NCI-H345 treated with DMSO at 0.1 percent for 48 hours (cell line): ENCODE results near the gene RUNX2.
"Not testable (repeated sequence)": the region's sequence is repeated elsewhere in the genome, so short reads cannot be mapped to it uniquely, and the experiment has no call there.

Source experiments
- DNase-seq: peaks from one replicate; lab custom pipeline; 2025; ENCODE audit not compliant: unreplicated experiment; lab: John Stamatoyannopoulos, UW

RUNX2 gene

DNA sequence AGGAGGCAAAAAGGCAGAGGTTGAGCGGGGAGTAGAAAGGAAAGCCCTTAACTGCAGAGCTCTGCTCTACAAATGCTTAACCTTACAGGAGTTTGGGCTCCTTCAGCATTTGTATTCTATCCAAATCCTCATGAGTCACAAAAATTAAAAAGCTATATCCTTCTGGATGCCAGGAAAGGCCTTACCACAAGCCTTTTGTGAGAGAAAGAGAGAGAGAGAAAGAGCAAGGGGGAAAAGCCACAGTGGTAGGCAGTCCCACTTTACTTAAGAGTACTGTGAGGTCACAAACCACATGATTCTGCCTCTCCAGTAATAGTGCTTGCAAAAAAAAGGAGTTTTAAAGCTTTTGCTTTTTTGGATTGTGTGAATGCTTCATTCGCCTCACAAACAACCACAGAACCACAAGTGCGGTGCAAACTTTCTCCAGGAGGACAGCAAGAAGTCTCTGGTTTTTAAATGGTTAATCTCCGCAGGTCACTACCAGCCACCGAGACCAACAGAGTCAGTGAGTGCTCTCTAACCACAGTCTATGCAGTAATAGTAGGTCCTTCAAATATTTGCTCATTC is at the start of gene RUNX2:
RUNX2 (plus strand) TSS at position 375 of the 567 bp plus-strand sequence. CDS start 397 bp downstream, outside the sequence.
- no peak for DNase-seq

DNA sequence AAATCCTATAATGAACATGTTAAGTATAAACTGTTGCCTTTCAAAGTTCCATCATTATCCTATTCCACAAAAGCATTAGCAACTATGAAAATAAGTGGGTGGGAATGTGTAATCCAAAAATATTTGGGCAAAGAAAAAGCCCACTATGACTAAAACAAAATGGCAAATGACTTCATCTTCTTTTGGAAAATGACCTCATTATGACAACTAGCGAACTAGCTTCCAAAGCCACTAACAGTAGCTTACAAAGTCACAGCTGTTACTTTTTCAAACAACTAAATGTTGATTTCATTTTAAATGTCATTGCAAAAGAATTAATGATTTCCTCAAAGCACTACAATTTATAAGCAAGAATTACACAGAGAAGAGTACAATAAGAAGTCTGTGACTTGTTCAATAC is 49.8 kb upstream of the RUNX2 start:
- DNase-seq, result no peak

DNA sequence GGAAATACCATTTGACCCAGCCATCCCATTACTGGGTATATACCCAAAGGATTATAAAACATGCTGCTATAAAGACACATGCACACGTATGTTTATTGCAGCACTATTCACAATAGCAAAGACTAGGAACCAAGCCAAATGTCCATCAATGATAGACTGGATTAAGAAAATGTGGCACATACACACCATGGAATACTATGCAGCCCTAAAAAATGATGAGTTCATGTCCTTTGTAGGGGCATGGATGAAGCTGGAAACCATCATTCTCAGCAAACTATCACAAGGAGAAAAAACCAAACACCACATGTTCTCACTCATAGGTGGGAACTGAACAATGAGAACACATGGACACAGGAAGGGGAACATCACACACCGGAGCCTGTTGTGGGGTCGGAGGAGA is 41.4 kb upstream of the RUNX2 start:
- not testable (repeated sequence) for DNase-seq

DNA sequence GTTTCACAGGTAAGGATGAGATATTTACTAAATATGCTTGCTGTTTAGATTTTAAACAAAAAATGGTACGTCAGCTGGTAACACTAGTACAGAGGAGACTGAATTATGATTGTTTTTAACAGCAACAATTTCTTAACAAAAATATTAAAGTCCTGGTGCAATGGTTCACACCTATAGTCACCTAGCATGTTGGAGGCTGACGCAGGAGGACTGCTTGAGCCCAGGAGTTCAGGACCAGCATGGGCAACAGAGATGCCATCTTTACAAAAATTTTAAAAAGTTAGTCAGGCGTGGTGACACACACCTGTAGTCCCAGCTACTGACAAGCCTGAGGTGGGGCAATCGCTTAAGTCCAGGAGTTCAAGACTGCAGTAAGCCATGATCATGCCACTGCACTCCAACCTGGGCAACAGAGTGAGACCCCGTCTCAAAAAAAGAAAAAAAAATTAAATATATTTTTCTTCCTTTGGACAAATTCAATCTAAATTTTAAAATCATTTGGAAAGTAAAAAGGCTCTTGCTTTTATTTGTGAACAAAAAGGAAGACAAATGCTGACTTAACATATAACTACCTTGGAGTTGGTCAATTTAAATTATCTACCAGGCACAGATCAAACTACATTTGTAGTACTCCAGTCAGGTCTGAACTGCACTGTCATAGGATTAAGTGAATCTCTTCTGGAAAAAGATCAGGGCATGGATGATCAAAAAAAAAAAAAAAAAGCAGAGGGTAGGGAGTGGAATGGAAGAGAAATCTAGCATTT is 38.2 kb upstream of the RUNX2 start:
- DNase-seq, result no peak

DNA sequence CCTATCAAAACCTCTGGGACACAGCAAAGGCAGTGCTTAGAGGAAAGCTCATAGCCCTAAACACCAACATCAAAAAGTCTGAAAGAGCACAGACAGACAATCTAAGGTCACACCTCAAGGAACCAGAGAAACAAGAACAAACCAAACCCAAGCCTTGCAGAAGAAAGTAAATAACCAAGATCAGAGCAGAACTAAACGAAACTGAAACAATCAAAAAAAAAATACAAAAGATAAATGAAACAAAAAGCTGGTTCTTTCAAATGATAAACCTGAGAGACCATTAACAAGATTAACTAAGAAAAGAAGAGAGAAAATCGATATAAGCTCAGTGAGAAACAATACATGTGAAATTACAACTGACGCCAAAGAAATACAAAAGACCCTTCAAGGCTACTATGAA is 34.8 kb upstream of the RUNX2 start:
- DNase-seq, result no peak

DNA sequence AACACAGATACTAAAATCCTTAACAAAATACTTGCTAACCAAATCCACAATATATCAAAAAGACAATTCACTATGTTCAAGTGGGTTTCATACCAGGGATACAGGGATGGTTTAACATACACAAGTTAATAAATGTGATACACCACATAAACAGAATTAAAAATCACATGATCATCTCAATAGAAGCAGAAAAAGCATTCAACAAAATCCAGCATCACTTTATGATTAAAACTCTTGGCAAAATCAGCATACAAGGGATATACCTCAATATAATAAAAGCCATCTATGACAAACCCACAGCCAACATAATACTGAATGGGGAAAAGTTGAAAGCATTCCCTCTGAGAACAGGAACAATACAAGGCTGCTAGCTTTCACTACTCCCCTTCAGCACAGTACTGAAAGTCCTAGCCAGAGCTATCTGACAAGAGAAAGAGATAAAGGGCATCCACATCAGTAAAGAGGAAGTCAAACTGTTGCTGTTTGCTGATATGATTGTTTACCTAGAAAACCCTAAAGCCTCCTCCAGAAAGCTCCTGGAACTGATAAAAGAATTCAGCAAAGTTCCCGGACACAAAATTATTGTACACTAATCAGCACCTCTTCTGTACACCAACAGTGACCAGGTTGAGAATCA is 33.9 kb upstream of the RUNX2 start:
- DNase-seq, result not testable (repeated sequence)

DNA sequence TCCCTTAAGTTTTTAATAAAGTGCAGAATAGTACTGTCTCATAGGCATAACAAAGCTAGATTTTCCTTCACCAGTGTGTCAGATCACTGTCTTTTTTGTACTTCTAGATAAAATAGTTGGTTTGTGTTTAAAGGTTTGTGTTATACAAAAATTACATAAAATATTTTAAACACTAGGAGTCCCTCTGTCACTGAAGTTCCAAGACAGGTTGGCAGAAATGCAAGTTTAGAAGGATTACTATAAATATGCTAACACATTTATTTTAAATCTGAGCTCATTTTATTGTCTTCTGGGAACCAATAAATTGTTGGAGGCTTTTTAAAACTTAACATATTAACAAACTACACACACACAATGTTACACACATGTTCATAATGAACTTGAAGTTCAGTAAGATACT is 30.8 kb upstream of the RUNX2 start:
- DNase-seq, result no peak

DNA sequence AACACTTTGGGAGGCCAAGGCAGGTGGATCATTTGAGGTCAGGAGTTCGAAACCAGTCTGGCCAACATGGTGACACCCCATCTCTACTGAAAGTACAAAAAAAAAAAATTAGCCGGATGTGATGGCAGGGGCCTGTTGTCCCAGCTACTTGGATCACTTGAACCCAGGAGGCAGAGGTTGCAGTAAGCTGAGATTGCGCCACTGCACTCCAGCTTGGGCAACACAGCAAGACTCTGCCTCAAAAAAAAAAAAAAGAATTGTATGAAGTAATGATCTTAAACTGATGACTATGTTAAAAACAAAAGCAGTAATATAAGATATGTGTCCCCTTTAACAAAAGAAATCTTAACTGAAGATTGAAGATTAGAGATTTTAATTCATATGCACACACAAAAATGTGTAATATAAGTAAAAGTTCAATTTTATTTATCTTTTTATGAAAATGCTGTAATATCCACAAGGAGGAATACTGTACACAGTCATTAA is 29.0 kb upstream of the RUNX2 start:
- DNase-seq, result no peak

DNA sequence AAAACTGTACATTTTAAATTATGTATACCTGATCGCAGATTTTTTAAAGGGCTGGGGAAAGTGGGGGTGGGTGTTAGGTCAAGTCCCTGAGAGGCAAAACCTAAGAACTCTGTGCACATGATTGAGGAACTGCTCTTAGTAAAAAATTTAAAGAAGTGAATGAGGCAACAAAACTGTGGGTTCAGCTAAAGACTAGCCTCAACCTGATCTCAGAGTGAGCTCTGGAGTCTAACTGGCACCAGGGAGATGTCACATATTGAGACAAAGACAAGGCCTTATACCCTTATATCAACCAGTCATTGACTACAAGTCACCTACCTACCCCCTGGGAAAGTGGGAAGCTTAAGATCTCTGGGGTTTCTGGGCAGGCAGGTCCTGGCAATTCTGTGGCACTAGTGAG is 27.4 kb upstream of the RUNX2 start:
- no peak for DNase-seq

DNA sequence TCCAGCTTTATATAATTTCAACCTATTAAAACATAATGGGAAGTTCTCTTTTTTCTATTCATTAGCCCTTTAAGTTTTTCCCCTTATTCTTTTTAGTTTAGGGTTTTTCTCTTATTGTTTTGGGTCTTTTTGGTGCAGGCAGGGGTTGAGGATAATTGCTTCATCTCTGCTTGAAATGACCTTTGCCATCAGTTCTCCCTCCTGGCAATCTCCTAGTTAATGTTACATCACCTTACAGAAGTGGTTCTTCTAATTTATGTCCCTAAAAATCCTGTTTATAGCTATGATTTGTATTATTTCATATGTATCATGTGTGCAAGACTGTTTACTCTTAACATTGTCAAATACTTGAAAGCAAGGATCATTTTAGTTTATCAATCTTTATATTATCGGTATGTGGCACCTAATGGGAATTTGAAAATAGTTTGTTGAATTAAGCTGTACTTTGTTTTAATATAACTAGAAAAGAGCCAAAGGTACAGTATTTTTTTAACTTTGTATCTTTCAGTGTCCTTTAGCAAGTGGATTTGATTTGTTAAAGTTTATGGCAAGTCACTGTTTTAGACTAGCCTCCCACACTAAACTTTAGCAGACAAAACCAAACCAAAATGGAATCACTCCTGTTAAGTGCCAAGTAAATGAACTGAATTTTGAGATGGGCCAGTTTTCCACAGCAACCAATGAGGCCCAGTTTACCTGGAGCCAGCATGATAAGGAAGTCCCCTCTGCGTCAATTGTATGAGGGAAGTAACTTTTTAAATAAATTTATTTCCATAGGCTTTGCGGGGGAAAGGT is 26.6 kb upstream of the RUNX2 start:
- no peak for DNase-seq

DNA sequence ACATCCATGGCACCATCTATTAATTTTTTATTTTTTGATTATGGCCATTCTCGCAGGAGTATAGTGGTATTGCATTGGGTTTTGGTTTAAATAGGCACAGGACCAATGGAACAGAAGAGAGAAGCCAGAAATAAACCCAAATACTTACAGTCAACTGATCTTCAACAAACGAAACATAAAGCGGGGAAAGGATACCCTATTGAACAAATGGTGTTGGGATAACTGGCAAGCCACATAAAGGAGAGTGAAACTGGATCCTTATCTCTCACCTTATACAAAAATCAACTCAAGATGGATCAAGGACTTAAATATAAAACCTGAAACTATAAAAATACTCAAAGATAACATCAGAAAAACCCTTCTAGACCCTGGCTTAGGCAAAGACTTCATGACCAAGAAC is 25.3 kb upstream of the RUNX2 start:
- DNase-seq, result no peak

DNA sequence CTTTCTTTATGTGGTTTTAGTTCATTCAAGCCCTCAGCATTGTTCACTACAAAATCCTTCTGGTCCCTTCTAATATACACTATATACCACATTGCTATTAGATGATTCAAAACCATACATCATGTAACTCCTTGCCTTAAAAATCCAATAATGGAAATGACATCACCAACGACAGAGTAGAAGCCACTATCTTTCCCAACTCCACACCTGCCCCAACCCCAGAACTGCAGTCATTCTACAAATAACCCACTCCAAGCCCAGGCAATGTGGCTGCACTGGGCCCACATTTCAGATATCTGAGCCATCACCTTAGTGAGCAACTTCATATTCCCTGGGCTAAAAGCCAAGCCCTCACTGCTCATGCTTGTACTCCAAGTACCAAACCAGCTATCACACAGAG is 22.6 kb upstream of the RUNX2 start:
- no peak for DNase-seq

DNA sequence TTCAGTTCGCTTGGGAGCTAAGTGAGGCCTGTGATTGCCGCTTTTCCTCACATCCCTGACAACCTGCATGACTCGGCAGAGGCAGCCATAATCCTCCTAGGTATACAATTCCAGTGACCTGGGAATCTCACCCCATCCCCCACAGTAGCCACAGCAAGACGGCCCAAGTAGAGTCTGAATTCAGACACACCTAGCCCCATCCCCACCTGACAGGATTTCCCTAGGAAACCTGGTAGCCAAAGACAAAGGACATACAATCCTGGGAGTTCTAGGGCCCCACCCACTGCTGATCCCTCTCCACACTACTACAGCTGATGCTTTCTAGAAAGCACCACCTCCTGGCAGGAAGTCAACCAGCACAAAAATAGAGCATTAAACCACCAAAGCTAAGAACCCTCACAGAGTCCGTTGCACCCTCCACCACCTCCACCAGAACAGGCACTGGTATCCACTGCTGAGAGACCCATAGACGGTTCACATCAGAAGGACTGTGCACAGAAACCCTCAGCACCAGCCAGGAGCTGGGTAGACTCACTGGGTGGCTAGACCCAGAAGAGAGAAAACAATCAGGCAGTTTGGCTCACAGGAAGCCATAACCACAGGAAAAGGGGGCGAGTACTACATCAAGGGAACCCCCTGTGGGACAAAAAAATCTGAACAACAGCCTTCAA is 17.9 kb upstream of the RUNX2 start:
- DNase-seq, result no peak

DNA sequence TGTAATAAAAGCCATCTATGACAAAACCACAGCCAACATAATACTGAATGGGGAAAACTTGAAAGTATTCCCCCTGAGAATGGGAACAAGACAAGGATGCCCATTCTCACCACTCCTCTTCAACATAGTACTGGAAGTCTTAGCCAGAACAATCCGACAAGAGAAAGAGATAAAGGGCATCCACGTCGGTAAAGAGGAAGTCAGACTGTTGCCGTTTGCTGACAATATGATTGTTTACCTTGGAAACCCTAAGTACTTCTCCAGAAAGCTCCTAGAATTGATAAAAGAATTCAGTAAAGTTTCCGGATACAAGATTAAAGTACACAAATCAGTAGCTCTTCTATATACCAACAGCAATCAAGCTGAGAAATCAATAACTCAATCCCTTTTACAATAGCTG is 14.0 kb upstream of the RUNX2 start:
- DNase-seq, result no peak

DNA sequence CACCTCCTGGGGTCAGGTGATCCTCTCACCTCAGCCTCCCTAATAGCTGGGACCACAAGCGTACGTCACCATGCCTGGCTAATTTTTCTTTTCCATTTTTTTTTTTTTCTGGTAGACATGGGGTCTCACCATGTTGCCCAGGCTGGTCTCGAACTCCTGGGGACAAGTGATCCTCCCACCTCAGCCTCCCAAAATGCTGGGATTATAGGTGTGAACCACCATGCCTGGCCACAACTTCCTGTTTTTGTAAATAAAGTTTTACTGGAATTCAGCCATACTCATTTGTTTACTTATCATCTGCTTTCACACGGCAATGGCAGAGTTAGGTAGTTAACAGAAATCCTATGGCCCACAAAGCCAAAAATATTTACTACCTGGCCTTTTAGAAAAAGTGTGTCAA is 7.8 kb upstream of the RUNX2 start:
- no peak for DNase-seq

DNA sequence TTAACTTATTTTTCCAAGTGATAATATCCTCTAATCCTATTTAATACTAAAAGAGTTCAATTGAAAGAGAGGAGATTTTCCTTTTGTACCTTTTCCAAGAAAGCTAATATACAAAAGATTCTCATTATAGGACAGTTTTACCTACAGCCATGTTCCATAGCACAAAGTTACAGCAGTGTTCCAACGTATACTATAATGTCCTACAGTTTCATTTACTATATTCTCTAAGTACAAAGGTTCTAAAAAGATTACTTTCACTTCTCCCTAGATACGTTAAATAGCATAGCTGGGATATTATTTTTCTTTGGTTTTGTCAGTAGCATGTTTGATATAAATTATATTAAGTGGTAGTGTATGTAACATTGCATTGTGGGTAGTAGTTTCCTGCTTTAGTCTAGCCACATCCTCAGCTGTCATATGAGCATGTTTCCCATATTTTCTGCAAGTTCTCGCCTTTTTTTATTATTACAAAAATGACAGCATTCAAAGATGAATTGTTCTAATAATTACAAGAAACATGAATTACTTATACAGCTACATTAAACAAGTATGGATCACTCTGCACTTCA is 4.4 kb upstream of the RUNX2 start:
- no peak for DNase-seq

DNA sequence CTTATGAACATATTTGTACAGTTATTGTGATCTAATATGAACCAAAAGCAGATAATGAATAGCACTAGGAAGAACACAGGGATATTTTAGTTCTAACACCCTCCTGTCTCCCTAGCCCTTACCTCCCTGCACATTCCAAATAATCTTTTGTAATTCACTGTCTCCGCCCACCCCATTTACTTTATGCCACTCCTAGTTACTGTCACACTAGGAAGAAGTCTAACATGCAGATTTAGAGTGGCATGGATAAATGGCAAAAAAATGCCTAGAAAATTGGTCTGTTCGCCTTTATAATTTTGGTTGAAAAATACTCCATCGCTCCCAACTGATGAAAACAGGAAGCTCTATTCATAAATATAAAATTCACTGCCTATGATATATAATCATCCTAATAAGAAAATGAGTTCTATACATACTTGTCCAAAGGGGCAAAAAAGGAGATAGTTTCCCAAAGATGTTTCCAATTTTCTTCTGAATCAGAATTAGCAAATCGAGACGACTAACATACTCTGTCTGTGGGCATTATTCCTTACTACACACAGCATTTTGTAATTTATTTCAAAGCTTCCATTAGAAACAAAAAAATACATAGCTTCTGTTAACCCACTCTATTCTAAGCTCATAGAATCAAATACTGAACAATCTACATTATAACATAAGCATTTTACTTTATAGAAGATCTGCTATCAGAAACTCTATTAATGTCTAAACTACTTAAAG is 1.3 kb upstream of the RUNX2 start:
- DNase-seq, result no peak

DNA sequence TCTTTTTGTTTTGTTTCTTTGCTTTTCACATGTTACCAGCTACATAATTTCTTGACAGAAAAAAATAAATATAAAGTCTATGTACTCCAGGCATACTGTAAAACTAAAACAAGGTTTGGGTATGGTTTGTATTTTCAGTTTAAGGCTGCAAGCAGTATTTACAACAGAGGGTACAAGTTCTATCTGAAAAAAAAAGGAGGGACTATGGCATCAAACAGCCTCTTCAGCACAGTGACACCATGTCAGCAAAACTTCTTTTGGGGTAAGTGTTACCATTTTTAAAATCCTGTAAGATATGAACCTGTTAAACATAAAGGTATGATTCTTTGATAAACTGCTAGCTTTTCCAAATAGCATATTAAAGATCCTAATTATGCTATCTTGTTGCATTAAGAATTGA is 393 bp downstream of the RUNX2 start:
- no peak for DNase-seq

DNA sequence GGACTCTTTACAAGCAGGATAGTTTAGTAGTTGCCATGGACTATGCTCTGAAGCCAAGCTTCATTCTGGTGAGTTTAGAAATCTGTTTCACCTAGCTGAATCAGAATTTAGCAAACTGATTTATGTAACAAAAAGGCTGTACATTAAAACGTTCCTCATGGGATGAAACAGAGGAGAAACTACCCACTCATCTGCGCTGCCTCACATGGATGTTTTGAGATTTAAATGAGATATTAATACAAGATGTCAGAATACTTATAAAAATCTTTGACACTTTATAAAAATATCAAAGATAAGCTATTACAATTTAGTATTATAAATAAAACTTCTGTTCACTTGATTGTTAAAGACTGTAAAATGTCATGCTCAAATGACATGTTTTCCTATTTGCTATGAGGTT is 16.8 kb downstream of the RUNX2 start:
- DNase-seq, result no peak

DNA sequence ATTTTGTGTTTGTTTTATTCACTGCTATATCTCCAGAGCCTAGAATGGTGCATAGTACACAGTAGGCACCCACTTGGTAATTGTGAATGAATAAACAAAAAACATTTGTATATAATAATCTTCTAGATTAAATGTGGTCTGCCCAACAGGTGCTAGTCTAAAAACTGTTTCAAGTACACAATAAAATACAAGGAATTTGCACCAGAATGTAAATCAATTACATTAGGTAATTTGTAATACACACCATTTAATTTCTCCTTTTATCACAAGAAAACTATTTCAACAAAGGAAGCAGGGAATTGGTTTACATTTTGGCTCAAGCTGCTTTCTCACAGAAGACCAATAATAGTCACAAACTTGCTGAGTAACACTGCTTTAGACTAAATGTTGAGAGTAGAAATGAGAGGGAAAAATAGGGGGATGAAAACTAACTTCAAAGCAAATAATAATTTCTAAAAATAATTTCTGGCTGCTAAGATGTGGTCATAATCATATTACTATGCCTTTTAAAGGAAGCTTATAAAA is 22.1 kb downstream of the RUNX2 start:
- no peak for DNase-seq
